Ishikawa (cell line): ENCODE measurements around the gene WNT11.

Experiments used
- CEBPB ChIP-seq: IDR thresholded peaks from 2 replicates; pipeline ENCODE4 v1.6.1; 2012
- CREB1 ChIP-seq: IDR thresholded peaks from 2 replicates; pipeline ENCODE4 v1.6.1; 2012; ENCODE audit warnings: low read depth
- EGR1 ChIP-seq: IDR thresholded peaks from 2 replicates; pipeline ENCODE4 v1.6.1; 2012
- EP300 ChIP-seq: IDR thresholded peaks from 2 replicates; pipeline ENCODE4 v1.6.1; 2012; ENCODE audit warnings: borderline replicate concordance
- NFIC ChIP-seq: IDR thresholded peaks from 2 replicates; pipeline ENCODE4 v1.6.1; 2012
- RAD21 ChIP-seq: IDR thresholded peaks from 2 replicates; pipeline ENCODE4 v1.6.1; 2012; ENCODE audit warnings: low read depth
- TAF1 ChIP-seq: IDR thresholded peaks from 2 replicates; pipeline ENCODE4 v1.6.1; 2012; ENCODE audit warnings: low read depth, mild to moderate bottlenecking
- TEAD4 ChIP-seq: IDR thresholded peaks from 2 replicates; pipeline ENCODE4 v1.6.1; 2012
- YY1 ChIP-seq: IDR thresholded peaks from 2 replicates; pipeline ENCODE4 v1.6.1; 2012; ENCODE audit warnings: low read depth
- TF ChIP-seq, protein P1 (sequence below): IDR thresholded peaks from 2 replicates; pipeline ENCODE4 v1.6.1; 2012; ENCODE audit warnings: low read depth, mild to moderate bottlenecking
- TF ChIP-seq, protein P2 (sequence below): IDR thresholded peaks from 2 replicates; pipeline ENCODE4 v1.6.1; 2012
- TF ChIP-seq, protein P3 (sequence below): IDR thresholded peaks from 2 replicates; pipeline ENCODE4 v1.6.1; 2012

DNA sequence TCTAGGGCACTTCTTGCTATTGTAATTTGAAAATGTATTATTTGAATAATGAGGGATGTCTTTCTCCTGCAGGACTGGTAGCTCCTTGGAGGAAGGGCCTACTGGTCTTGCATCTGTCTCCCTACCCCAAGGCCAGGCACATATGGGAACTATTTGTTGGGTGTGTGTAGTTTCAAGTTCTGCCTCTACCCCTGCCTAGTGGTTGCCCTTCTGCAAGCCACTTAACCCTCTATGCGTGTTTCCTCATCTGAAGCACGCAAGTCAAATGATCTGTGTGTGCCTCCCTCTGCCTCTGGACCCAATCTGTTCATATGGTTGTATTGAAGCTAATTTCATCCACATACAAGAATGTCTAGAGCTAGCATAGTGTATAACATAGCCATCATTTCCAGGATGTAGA, 67.0 kb downstream of the WNT11 start:
- TF ChIP-seq, protein P1, sequence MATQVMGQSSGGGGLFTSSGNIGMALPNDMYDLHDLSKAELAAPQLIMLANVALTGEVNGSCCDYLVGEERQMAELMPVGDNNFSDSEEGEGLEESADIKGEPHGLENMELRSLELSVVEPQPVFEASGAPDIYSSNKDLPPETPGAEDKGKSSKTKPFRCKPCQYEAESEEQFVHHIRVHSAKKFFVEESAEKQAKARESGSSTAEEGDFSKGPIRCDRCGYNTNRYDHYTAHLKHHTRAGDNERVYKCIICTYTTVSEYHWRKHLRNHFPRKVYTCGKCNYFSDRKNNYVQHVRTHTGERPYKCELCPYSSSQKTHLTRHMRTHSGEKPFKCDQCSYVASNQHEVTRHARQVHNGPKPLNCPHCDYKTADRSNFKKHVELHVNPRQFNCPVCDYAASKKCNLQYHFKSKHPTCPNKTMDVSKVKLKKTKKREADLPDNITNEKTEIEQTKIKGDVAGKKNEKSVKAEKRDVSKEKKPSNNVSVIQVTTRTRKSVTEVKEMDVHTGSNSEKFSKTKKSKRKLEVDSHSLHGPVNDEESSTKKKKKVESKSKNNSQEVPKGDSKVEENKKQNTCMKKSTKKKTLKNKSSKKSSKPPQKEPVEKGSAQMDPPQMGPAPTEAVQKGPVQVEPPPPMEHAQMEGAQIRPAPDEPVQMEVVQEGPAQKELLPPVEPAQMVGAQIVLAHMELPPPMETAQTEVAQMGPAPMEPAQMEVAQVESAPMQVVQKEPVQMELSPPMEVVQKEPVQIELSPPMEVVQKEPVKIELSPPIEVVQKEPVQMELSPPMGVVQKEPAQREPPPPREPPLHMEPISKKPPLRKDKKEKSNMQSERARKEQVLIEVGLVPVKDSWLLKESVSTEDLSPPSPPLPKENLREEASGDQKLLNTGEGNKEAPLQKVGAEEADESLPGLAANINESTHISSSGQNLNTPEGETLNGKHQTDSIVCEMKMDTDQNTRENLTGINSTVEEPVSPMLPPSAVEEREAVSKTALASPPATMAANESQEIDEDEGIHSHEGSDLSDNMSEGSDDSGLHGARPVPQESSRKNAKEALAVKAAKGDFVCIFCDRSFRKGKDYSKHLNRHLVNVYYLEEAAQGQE = no peak
- TF ChIP-seq RAD21 (no peak), CEBPB (no peak), TEAD4 (no peak), YY1 (no peak), TAF1 (no peak), EP300 (no peak), EGR1 (no peak), NFIC (no peak), CREB1 (no peak)
- TF ChIP-seq, protein P2, sequence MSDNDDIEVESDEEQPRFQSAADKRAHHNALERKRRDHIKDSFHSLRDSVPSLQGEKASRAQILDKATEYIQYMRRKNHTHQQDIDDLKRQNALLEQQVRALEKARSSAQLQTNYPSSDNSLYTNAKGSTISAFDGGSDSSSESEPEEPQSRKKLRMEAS = no peak
- TF ChIP-seq, protein P3, sequence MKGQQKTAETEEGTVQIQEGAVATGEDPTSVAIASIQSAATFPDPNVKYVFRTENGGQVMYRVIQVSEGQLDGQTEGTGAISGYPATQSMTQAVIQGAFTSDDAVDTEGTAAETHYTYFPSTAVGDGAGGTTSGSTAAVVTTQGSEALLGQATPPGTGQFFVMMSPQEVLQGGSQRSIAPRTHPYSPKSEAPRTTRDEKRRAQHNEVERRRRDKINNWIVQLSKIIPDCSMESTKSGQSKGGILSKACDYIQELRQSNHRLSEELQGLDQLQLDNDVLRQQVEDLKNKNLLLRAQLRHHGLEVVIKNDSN = no peak
